Measurements from ENCODE around the gene OVOL3. TPM values are rescaled to one million over a fixed set of nuclear protein-coding genes. Genes with fewer than 3 reads are reported as not detected.
"Not testable (repeated sequence)": the region's sequence is repeated elsewhere in the genome, so short reads cannot be mapped to it uniquely, and the experiment has no call there.

The OVOL3 gene
- total RNA-seq, 1 donor from 2014 or later = not detected

GRCh38 chr19:36131221-36131620 lies 20.3 kb downstream of the OVOL3 start:
- not testable (repeated sequence) for DNase-seq (ENCODE audit: low read depth, low spot score)

- not testable (repeated sequence) for DNase-seq (ENCODE audit: low read depth, low spot score)
Observed at GRCh38 chr19:36134867-36135266, 23.9 kb downstream of the OVOL3 start.

DNA sequence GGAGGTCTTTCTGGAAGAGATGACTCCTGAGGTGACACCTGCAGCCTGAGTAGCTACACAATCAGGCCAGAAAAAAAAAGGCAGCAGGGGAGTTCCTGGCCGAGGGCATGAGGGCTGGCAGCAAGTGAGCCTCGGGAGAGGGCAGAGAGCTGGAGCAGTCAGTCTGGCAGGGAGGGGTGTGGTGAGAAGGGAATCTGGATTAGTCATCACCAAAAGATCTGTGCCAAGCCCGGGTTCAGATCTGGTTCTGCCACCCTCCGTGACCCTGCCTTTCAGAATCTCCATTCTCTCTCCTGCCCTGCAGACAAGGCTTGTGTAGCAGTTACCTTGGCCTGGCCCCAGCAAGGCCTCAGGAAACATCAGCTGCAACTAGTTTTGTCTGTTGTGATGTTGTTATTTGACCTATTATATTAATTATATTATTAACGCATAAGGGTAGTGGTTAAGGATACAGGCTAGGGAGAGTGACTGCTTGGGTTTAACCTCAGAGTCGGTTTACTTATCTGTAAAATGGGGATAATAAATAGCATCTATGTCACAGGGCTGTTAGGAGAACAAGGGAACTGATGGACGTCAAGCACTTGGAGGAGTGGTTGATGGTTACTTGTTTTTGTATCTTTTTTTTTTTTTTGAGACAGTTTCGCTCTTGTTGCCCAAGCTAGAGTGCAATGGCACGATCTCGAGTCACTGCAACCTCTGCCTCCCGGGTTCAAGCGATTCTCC lies 26.2 kb downstream of the OVOL3 start:
- DNase-seq (ENCODE audit: low read depth, low spot score) = no peak

DNA sequence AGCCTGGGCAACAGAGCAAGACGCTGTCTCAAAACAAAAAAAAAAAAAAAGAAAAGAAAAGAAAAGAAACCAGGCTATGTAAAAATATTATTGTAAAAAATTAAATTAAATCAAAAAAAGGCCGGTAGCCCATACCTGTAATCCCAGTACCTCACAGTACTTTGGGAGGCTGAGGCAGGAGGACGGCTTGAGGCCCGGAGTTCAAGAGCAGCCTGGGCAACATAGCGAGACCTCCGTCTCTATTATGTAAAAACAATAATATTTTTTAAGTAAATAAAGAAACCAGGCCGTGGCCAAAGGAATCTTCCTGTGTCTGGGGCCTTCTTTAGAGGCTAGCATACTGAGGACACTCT lies 28.2 kb downstream of the OVOL3 start:
- DNase-seq (ENCODE audit: low read depth, low spot score) = no peak

DNA sequence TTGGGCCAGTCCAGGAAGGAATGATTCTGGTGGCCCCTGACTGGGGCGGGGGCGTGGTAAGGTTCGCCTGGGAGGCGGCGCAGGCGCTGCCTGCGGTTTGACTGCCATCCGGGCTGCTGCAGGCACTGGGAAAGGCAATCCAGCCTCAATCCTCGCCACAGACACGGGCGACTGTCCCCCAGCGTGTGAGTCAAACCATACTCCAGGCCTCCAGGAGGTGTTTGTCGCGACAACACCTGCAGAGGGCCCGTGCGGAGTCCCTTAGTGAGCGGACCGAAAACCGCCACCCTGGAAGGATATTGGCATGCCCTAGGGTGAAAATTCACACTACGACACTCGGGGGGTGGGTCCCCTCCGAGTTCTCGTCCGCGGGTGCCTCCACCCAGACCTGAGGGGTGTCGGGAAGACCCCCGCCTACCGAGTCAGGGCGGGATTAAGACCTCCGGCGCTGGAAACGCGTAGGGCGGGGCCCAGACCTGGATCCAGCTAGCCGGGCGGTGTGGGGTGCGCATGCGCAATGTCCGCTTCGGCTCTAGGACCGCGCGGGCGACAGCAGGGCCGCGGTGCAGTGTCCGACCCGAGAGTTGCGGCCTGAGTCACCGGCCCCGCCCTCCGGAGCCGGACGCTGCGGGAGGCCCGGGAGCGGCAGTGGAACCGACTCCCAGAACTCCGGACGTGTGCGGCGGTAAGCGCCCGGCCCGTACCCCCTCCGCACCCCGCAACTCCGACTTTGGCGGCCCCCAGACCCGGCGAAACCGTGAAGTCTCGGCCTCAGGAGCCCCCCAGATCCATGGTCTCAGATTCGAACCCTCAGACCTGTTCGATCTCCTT lies 28.7 kb downstream of the OVOL3 start, which contains the start of gene CAPNS1:
TSS of gene CAPNS1 (plus strand) at position 594 of the 831 bp plus-strand sequence. CDS start 946 bp downstream, outside the sequence.
- DNase-seq (ENCODE audit: low read depth, low spot score) = peak; percentile 79

GRCh38 chr19:36140304-36141038 lies 29.5 kb downstream of the OVOL3 start:
- no peak for DNase-seq (ENCODE audit: low read depth, low spot score)

GRCh38 chr19:36141039-36141927 lies 30.3 kb downstream of the OVOL3 start:
- DNase-seq (ENCODE audit: low read depth, low spot score) = peak; percentile 64

- no peak for DNase-seq (ENCODE audit: low read depth, low spot score)
Observed at GRCh38 chr19:36142046-36142445, 31.1 kb downstream of the OVOL3 start.

- no peak for DNase-seq (ENCODE audit: low read depth, low spot score)
Observed at GRCh38 chr19:36142496-36142895, 31.6 kb downstream of the OVOL3 start.

DNA sequence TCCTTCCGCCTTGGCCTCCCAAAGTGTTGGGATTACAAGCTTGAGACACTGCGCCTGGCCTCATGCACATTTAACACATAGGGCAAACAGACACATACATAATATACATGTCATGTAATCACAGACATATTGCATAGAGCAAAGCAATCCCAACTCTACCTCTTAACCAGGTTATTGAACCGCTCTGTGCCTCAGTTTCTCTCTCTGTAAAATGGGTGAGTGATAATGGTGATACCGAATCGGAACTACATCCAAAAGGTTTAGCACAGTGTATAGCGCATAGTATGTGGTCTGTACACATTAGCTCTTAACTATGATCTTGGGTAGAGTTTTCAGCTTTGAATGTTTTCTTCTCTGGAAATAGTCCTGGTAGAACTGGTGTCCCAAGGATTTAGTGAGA lies 33.7 kb downstream of the OVOL3 start:
- no peak for DNase-seq (ENCODE audit: low read depth, low spot score)

DNA sequence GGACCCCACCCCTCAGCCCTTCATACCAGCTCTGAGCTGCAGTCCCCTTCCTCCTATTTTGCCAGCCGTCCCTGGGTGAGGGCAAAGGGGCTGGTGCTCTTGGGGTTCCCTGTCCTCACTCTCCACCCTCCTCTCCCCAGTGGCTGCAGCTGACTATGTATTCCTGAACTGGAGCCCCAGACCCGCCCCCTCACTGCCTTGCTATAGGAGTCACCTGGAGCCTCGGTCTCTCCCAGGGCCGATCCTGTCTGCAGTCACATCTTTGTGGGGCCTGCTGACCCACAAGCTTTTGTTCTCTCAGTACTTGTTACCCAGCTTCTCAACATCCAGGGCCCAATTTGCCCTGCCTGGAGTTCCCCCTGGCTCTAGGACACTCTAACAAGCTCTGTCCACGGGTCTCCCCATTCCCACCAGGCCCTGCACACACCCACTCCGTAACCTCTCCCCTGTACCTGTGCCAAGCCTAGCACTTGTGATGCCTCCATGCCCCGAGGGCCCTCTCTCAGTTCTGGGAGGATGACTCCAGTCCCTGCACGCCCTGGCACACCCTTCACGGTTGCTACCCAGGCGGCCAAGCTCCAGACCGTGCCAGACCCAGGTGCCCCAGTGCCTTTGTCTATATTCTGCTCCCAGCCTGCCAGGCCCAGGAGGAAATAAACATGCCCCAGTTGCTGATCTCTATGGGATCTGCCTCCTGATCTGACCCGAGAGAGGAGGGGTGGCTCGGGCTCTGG lies 38.9 kb downstream of the OVOL3 start:
- DNase-seq (ENCODE audit: low read depth, low spot score) = no peak

GRCh38 chr19:36150586-36150985 lies 39.6 kb downstream of the OVOL3 start:
- DNase-seq (ENCODE audit: low read depth, low spot score) = no peak

DNA sequence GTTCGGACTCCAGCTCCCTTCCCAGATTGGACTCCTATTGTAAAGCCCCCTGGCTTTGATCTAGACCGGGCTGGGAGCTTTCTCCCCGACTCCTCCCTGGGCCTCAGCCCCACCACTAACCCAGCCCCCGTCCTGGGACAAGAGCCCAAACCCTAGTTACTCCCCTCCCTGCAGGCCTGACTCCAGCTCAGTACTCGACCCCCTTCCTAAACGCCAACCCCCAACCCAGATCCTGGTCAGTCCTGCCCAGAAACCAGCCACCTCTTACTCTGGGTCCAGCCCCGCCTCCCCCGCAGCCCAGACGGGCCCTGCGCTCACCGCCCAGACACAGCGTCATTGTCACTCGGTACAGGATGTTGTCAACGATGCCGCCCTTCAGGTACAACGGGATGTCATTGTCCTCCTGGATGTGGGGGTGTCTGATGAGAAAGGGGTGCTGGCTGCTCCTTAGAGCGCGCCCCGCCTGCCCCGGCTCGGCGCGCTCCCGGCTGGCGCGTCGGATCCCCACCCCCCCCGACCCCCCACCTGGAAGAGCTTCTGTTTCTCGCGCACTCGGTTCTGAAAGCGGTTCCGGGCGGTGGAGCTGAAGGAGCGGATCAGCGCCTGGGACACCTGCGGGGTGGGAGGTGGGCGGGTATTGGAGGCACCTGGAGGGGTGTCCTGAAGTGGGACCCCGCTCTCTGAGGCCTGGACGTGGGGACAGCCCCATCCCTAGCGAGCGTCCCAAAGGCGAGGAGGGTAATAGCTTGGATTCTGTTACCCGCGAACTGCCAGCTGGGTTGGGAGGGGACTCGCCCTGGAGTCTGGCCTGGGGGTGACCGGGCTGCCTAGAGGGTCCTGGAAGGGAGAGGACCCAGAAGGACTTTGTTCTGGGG lies 40.4 kb downstream of the OVOL3 start:
- no peak for DNase-seq (ENCODE audit: low read depth, low spot score)

DNA sequence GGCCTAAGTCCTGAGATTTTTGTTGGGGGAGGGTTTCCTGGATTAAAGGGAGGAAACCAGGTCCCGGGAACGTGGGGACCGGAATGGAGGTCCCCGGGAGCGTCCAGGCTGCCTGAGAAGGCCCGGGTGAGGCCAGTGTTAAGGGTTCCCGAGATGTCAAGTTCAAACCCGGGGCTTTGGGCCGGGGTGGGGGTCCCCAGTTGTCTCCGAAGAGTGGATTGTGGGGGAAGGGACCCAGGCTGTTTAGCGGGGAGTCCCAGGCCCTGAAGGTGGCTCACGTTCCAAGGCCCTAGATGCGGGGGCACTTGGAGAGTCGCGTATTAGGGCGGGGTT lies 41.0 kb downstream of the OVOL3 start:
- DNase-seq (ENCODE audit: low read depth, low spot score) = no peak

- no peak for DNase-seq (ENCODE audit: low read depth, low spot score)
Observed at GRCh38 chr19:36152352-36153091, 41.6 kb downstream of the OVOL3 start, which contains the start of gene COX7A1. TSS of gene COX7A1 (minus strand) at chr19:36152447. CDS start at chr19:36152407, 40 bp downstream.

GRCh38 chr19:36153126-36153525 lies 42.2 kb downstream of the OVOL3 start:
- DNase-seq (ENCODE audit: low read depth, low spot score) = no peak

GRCh38 chr19:36160821-36161596 lies 50.1 kb downstream of the OVOL3 start:
- no peak for DNase-seq (ENCODE audit: low read depth, low spot score)
